ENCODE data around the gene RAB12. TPM values are rescaled to one million over a fixed set of nuclear protein-coding genes. Genes with fewer than 3 reads are reported as not detected.

The RAB12 gene
- total and polyA plus RNA-seq, 2 of the 8 experiments (the other 6 are each of a cell fraction or from before 2014, with no cell fraction given), result 19.7 to 45.9 TPM

- no peak for TF ChIP-seq CHD7 (IDR thresholded peaks at IDR 0.05; ENCODE audit: insufficient replicate concordance, low read length)
- no peak for TF ChIP-seq KDM5A (IDR thresholded peaks at IDR 0.05; ENCODE audit: low read length)
- no peak for TF ChIP-seq EZH2 (IDR thresholded peaks at IDR 0.05; ENCODE audit: low read depth, low read length, severe bottlenecking)
- TF ChIP-seq ATF2 (IDR thresholded peaks at IDR 0.05; ENCODE audit: low read length), result no peak
- no peak for TF ChIP-seq SP2 (IDR thresholded peaks at IDR 0.05; ENCODE audit: low read length)
- TF ChIP-seq ATF3 (IDR thresholded peaks at IDR 0.05; ENCODE audit: insufficient read depth, low read depth, low read length), result no peak
- no peak for TF ChIP-seq HDAC2 (IDR thresholded peaks at IDR 0.05; ENCODE audit: borderline replicate concordance in 1 of 2, low read depth in 2 of 2, low read length in 2 of 2)
- no peak for TF ChIP-seq RNF2 (IDR thresholded peaks at IDR 0.05; ENCODE audit: borderline replicate concordance, low read depth, low read length, missing control alignments, poor library complexity, severe bottlenecking)
These were observed 8.7 kb downstream of the RAB12 start (continued) for GRCh38 chr18:8617907-8618306.
